GM20000 (cell line): ENCODE results near the gene SLC6A8.

ENCODE experiments used
- DNase-seq: peaks from one replicate; pipeline ENCODE4 v3.0.0; 2012; ENCODE audit warnings: low spot score
- TF ChIP-seq, protein P1 (sequence below): IDR thresholded peaks from 2 replicates; pipeline ENCODE4 v1.5.1; 2012; ENCODE audit warnings: mild to moderate bottlenecking, control low read depth; ENCODE audit errors: extremely low read depth, missing control alignments

The SLC6A8 gene

DNA sequence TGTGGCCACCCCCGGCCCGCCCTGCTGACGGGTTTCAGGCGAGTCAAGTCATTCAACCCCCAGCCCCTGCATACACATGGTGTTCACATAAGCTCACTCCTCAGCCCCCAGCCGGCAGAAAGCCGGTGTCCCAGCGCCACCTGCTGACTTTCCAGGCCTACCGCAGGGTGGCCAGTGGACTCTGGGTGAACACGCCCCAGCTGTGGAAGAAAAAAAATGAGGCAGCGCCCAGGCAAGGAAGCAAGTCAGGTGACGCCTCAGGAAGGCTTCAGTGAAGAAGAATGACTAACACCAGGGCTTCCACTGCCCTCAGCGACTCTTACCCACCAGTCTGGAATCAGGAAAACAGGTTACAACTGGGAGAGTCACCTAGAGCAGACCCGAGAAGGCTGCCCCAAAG lies 20.7 kb downstream of the SLC6A8 start:
- no peak for DNase-seq

DNA sequence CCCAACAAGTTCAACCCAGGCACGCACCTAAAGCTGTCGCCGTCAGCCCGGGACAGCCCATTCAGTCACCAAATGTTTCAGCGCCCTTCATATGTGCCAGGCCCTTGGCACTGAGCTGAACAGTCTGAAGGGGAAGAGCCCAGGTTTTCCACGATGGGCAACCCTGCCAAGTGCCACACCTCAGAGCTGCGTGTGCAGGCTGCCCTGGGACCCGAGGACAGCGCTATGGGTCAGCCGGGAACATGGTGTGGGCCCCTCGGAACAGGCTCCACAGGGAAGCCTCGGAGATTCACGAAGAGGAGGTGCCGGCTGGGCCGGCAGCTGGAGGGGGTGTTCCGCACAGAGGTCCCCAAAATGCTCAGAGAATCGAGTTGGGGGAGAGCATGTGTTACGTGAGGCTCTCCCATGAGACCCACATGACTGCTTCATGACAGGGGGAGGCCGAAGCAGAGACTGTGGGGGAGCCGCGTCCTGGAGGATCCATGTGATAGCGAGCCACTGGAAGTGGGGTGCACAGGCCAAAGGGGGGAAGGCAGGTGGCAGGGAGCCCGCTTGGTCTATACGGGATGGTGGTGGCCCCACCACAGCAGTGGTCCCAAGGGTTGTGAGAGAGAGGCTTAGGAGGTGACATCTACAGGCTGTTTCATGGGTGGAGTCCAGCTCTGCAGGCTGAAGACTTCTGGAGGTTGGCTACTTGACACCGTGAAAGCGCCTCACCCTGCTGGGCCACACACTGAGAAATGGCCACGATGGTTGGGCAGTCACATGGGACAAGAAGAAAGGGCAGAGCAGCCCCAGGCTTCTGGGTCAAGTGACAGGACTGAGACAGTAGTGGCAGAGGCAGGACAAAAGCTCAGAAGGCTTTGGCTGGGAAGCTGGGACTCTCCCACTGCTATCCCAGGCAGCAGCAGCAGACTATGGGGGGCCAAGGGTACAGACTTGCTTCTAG lies 22.3 kb downstream of the SLC6A8 start:
- DNase-seq = no peak
- TF ChIP-seq, protein P1, sequence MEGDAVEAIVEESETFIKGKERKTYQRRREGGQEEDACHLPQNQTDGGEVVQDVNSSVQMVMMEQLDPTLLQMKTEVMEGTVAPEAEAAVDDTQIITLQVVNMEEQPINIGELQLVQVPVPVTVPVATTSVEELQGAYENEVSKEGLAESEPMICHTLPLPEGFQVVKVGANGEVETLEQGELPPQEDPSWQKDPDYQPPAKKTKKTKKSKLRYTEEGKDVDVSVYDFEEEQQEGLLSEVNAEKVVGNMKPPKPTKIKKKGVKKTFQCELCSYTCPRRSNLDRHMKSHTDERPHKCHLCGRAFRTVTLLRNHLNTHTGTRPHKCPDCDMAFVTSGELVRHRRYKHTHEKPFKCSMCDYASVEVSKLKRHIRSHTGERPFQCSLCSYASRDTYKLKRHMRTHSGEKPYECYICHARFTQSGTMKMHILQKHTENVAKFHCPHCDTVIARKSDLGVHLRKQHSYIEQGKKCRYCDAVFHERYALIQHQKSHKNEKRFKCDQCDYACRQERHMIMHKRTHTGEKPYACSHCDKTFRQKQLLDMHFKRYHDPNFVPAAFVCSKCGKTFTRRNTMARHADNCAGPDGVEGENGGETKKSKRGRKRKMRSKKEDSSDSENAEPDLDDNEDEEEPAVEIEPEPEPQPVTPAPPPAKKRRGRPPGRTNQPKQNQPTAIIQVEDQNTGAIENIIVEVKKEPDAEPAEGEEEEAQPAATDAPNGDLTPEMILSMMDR = no peak

More for the DNA sequence above, 20.7 kb downstream of the SLC6A8 start:
- TF ChIP-seq, protein P1 = no peak

DNA sequence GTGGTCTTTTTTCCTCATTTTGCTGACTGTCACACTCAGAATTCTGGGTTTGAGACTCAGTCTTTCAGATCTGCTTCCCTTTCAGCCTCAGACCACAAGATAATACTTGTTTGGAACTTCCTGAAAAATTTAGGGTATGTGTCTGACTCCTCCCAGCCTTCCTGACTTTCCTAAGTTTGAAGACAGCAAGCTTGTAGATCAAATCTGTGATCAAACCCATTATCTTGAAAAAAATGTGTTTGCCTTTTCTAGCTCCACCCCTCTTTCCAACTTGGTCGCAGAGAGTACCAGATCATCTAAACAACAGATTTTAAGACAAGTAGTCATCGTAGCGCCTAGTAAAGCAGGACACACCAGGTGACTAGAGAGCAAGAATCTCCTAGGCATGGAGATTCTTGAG lies 26.5 kb downstream of the SLC6A8 start:
- no peak for DNase-seq
- TF ChIP-seq, protein P1 = no peak

DNA sequence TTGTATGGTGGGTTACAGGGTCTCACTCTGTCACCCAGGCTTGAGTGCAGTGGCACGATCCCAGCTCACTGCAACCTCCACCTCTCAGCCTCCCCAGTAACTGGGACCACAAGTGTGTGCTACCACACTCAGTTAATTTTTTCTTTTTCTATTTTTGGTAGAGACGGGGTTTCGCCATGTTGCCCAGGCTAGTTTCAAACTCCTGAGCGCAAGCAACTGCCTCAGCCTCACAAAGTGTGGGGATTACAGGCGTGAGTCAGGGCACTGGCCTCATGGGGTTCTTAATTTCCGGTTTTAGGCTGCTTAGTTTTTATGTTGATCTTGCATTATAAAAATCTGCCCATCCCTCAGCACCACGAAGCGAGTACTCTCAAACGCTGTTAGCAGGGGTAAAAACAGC lies 29.7 kb downstream of the SLC6A8 start:
- TF ChIP-seq, protein P1 = no peak
- DNase-seq = no peak

DNA sequence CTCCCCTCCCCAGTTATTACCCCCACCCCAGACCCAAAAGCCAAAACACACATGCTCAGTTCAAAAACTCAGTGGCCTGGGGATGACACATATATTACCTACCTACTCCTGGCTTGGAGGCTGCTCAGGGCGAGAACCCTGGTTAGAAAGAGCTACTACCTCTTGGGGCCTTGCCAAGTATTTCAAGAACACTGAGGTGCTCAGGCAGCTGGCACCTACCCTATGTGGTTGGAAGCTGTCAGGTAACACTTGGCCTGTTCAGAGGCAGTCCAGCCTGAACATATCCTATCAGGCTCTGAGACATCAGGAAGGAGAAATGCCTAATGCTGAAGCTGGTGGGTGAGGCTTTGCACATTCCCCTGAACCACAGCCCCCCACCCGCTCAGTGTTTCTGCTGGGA lies 31.5 kb downstream of the SLC6A8 start:
- TF ChIP-seq, protein P1 = no peak
- no peak for DNase-seq

DNA sequence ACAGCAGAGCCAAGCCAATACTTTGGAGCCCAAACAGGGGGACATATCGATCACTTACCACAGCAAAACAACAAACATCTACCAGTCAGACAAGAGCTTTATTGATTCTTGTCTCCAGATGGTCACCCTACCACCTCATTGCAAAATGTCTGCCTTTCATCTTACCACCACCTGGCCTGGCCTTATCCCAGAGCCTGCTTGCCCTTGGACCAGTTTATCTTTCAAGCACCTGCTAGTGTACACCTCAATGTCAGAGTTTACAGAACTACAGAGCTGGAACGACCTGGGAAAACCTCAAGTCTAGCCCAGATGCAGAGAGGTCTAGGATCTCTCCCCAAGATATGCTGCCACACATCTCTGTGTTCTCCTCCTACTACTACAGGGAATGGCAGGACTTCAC lies 32.0 kb downstream of the SLC6A8 start:
- no peak for DNase-seq
- TF ChIP-seq, protein P1 = no peak

DNA sequence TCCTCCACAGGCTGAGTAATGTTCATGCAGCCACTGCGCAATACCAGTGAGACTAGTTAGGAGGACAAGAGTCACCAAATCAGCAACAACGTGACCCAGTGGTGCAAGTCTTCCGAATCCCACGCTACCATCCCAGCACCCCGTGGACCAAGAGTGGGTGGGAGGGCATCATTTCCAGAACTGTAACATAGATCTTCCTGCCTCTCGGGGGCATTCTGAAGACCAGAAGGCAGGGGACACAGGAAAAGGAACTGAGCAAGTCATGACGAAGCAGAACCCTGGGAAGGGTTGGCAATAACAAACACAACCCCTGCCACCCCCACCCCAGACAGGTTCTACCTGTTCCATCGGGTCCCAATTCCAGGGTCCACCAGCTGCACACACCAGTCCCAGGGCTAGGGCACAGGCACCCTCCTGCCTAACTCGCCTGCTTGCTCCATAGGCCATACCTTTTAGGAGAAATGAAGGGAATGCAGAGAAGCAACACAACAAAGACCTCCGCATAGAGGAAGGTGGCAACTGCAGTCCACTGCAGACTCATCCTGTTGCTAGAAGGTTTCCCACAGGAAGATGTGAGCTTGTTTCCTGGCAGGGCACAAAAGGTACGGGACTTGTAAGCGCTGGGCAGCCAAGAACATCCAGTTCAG lies 35.1 kb downstream of the SLC6A8 start:
- DNase-seq = no peak
- TF ChIP-seq, protein P1 = no peak
